GM12875 (cell line): ENCODE measurements around the gene FAM174B.

ENCODE experiments used
- H3K4me3 ChIP-seq: one replicate; pipeline ENCODE4 v1.5.1; 2011; ENCODE audit warnings: low read depth, low read length, control low read depth
- CTCF ChIP-seq: IDR thresholded peaks from 2 replicates; pipeline ENCODE4 v1.5.1; 2011; ENCODE audit warnings: low read depth, mild to moderate bottlenecking, control low read depth, inconsistent platforms, low read length, moderate library complexity, borderline replicate concordance; ENCODE audit not compliant: insufficient read depth

Gene FAM174B

GRCh38 chr15:92655178-92655995, at the start of gene FAM174B:
TSS of gene FAM174B (minus strand) at chr15:92655775.
- TF ChIP-seq CTCF, result no peak
- H3K4me3 ChIP-seq, result peak within 1 kb of the TSS; percentile 53

DNA sequence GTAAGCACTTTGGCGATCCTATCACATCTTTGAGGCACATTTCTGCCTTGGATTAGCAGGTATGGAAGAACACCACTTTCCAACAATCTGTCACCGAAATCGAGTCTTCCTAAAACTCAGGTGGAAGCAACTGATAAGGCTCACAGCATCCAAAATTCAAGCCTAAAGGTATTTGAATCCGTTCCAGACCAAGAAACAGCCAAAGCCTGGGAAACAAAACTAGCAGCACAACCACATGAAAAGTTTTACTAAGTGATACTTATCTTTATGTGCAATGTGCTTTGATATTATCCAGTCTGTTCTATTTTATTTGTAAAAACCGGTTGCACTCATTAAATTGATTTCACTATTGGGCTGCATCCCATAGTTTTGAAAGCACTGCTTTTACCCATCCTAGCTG, 40.5 kb upstream of the FAM174B start:
- H3K4me3 ChIP-seq, result no peak overlapping the region
- no peak for TF ChIP-seq CTCF

- no peak overlapping the region for H3K4me3 ChIP-seq
- peak; percentile 12; the same call in 1 of the 2 replicates for TF ChIP-seq CTCF
Observed at GRCh38 chr15:92693691-92694331, 38.2 kb upstream of the FAM174B start.

DNA sequence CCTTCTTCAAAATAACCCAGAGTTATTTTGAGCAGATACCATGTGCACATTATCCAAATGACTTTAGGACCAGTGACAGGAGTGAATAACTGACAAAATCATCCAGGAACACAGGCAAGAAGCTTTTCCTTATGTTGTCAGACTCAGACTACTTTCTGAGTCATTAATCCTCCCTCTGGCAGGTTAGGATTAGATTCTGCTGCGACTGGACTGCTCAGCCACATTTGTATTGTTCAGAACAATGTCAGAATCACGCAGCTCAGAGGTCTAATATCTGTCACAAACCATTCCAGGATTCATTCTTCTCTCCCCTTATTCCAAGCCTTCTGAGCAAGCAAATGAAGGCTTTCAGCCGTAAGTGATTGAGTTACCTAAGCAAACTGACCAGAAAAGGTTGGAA, 34.8 kb upstream of the FAM174B start:
- no peak overlapping the region for H3K4me3 ChIP-seq
- TF ChIP-seq CTCF, result no peak

GRCh38 chr15:92687746-92688145, 32.2 kb upstream of the FAM174B start:
- TF ChIP-seq CTCF, result no peak

GRCh38 chr15:92687195-92687602, 31.6 kb upstream of the FAM174B start:
- TF ChIP-seq CTCF, result no peak
- H3K4me3 ChIP-seq, result no peak overlapping the region

More at GRCh38 chr15:92687746-92688145, 32.2 kb upstream of the FAM174B start:
- H3K4me3 ChIP-seq, result no peak overlapping the region

- TF ChIP-seq CTCF, result no peak; the same call in 1 of the 2 replicates
- H3K4me3 ChIP-seq, result no peak overlapping the region
Observed at GRCh38 chr15:92683511-92683834, 27.9 kb upstream of the FAM174B start.
